ENCODE measurements around the gene HOXA10.

HOXA10 gene

DNA sequence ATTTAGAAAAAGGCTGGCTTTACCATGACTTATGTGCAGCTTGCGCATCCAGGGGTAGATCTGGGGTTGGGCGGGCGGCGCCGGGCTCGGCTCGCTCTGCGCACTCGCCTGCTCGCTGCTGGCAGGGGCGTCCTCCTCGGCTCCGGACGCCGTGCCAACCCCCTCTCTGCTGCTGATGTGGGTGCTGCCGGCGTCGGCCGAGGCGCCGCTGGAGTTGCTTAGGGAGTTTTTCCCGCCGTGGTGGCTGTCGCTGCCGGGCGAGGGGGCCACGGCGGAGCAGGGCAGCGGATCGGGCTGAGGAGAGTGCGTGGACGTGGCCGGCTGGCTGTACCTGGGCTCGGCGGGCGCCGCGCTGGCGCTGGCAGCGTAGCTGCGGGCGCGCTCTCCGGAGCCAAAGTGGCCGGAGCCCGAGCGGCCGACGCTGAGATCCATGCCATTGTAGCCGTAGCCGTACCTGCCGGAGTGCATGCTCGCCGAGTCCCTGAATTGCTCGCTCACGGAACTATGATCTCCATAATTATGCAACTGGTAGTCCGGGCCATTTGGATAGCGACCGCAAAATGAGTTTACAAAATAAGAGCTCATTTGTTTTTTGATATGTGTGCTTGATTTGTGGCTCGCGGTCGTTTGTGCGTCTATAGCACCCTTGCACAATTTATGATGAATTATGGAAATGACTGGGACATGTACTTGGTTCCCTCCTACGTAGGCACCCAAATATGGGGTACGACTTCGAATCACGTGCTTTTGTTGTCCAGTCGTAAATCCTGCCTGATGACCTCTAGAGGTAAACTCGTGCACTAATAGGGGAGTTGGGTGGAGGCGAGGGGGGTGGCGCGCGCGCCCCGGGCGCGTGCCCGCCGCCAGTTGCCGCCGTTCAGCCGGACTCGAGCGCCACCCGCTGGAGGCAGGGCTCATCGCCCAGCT, 30.8 kb downstream of the HOXA10 start, which contains the start of gene HOXA5:
TSS of gene HOXA5 (minus strand) at position 659 of the 927 bp plus-strand sequence. CDS start at position 585, 74 bp downstream.
- DNase-seq = no peak

DNA sequence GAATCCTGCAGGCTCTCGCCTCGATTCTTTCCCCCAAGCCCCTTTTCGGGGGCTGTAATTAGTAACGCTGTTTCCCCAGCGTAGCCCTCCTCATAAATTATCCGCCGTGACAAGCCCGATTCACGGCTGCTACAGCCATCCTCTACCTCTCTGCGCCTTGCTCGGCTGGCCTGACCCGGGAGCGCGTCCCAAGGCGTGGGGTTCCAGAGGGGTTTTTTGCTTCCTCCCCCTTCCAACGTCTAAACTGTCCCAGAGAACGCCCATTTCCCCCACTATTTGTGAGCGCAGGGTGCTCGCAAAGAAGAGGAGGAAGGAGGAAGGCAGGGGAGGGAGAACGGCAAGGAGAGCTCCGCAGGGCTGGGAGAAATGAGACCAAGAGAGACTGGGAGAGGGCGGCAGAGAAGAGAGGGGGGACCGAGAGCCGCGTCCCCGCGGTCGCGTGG, 31.5 kb downstream of the HOXA10 start:
- no peak for DNase-seq

DNA sequence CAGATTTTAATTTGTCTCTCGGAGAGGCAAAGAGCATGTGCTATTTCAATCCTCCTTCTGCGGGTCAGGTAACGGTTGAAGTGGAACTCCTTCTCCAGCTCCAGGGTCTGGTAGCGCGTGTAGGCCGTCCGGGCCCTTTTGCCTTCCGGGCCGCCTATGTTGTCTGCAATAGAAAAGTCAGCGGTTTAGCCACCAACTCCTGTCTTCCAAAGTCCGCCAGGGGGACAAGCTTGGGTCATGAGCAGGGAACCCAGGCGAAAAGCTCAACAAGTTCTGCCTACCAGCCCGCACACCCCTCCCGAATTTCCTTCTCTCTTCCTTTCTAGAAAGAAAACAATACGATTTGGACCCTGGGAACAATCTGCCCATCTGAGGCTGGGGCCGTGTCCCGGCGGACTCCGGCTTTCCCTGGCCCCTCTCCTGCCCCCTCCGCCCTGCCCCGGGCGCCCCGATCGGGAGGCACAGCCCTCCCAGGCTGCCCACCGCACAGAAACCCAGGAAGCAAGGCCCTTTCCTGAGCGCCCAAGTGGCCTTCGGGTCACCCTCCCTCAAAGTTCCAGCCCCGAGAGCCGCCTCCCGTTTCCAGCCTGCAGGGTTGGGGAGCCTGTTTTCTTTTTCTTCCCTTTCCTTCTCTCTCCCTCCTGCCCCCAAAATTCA, 32.1 kb downstream of the HOXA10 start:
- no peak for DNase-seq

DNA sequence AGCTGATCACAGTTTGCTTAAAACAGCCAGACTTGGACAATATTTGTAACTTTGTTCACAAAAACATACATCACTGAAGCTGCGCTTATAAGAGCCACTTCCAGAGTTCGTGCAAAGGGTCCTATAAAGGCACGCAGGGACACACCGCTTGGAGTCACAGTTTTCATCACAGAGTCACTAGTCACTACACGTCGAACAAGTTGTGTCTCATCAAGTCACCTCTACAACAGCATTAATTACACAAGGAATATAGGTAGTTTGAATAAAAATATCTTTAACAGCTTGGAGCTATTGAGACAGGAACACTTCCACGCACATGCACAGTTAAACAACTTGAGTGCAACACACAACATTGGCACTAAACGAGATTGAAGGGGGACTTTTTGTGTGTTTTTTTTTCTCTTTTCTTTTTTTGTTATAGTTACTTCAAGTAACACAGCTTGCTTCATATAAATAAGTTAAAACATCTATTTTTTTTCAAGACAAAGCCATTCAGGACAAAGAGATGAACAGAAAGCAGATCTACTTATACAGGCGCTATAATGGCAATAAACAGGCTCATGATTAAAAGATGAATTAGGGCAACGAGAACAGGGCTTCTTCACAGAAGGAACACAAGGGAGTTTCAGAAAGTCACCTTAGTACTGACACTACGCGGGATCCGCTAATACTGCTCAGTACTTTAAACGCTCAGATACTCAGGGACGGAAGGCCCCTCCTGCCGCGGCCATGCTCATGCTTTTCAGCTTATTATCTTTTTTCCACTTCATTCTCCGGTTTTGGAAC, 32.8 kb downstream of the HOXA10 start:
- no peak for DNase-seq

DNA sequence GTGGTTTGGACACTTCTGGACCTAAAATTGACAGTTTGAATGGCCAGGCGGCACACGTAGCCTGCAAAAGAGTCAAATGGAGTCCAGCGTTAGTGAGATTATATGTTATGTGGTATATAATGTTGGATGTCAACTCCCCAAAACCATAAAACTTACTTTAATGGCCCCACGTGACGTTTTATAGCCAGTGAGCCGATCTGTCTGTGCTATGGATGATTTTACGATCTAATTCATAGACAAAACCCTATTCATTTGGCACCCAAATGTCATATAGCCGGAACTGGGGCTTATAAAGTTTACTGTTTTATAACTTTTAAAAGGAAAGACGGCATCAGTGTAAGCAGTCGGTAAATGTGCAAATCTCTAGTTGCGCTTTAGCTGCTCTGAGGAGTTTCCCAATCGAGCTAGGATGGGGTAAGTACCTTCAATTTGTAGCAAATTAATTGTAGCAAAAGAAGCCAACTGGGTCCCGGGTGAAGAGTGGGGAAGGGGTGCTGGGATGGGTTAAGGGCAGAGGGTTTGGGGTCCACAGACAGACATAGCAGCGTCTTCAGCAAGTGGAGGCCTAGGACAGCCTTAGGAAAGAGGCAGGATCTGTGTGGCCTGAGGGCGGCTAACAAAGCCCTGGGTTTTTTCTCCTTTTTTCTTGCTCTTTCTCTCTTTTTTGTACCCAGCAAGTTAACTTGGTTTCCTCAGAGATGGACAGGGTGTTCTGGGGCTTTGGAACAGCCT, 33.8 kb downstream of the HOXA10 start:
- DNase-seq = no peak

DNA sequence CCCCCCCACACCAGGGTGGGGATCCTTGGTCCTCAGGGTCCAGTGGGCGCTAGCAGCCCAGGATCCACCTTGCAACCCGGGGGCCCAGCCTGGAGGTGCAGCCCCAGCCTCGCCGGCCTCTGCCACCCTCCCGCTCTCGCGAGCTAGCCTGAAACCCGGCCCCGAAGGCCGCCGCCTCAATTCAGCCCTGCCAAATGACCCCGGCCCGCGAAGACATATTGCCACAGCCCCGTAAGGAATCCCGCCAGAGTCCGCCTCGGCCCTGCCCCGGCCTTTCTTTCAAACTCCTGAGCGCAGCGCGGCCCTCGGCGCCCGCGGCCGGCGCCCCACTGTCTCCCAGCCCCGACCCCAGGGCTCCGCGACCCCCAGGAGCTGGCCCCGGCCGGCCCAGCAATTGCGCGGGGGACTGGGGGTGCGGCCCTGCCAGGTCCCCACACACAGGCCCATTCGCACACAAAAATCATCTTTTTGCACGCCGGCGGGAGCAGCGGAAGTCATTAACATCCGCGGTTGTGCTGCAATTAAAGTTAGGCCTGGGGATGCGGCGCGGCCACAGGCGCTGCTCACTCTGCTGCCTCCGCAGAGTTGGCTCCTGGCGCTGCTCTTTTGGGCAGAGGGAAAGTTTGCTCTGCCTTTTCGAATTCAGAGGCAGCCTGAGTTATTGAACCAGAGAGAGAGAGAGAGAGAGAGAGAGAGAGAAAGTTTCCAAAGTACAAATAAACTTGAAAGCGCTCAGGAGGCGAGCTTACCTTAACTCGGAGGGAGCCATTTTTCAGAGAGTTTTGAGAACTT, 34.6 kb downstream of the HOXA10 start:
- DNase-seq = no peak

DNA sequence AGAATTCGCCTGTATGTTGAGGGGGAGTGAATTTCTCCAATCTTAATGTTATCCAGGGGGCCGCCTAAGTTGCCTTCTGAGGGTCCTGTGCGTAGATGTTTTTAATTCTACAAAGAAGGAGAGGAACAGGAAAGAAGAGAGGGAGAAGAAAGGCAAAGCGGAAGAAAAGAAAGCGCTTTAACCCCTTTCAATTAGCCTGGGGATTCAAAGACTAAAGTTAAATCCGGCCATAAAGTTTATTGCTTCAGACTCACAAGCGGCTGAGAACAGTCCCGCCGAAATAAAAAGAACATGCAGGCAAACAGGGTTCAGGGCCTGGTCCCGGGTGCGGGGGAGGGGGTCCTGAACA, 35.2 kb downstream of the HOXA10 start:
- DNase-seq = no peak

DNA sequence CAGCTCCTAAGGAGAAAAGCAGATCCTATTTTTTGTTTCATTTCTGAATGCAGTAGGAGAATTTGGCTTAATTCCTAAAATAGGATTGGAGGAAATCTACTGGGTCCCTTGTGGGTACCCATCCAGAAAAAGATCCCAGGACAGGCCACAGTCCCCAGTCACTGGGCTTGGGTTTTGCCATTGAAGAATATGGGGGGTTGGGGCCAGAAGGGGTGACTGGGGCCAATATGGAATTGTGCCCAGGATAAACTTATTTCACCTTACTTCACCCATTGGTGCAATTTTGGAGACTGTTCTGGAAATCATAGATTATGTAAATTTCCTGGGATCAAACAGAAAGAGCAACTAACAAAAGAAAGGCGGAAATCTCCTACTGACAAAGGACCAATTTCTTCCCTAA, 35.6 kb downstream of the HOXA10 start:
- DNase-seq = no peak

DNA sequence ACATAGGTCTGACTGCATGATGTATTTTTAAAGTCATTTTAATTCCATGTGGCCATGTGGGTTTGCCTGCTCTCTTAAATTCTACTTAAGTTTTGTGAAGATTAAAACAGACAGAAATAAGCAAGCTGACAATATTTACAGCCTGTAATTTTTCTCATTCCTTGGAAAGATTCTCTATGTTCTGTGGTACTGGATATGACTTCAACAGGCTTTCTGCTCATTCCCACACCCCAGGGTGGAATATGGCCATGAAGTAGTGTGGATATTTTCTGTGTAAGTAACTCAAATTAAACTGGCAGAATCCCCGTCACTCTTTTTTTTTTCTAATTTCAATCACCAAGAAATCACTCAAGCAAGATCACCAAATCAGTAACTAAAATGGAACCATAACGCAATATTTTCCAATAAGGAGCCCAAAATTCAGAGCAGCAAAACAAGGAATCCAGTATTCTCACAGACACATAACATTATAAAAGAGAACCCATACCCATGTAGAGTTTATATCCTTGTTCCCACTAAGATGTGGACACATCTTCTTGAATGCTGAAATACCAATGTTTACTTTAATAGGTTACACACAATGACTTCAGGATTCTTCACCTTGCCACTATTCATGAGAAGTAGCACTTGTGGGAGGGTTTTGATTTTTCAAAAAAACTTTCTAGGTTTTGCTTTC, 36.3 kb downstream of the HOXA10 start:
- no peak for DNase-seq

DNA sequence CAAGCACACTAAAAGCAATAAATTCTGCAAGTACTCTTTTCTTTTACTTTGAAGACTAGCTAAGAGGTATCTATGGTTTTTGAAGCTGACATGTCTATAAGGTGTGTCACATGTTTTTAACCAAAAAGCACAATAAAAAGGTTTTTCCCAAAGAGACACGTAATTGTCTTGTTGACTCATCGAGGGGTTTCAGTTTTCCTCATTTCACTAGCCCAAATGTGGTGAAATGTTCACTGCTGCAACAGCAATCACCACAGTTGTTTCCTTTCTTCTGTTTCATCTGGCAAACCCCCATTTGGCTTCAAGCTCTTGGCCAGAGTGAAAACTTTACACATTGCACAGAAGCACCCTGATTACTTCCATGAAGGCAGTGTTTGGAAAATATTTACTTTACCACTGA, 39.7 kb downstream of the HOXA10 start:
- peak in 1 of 5 donors; percentile 61 for DNase-seq

DNA sequence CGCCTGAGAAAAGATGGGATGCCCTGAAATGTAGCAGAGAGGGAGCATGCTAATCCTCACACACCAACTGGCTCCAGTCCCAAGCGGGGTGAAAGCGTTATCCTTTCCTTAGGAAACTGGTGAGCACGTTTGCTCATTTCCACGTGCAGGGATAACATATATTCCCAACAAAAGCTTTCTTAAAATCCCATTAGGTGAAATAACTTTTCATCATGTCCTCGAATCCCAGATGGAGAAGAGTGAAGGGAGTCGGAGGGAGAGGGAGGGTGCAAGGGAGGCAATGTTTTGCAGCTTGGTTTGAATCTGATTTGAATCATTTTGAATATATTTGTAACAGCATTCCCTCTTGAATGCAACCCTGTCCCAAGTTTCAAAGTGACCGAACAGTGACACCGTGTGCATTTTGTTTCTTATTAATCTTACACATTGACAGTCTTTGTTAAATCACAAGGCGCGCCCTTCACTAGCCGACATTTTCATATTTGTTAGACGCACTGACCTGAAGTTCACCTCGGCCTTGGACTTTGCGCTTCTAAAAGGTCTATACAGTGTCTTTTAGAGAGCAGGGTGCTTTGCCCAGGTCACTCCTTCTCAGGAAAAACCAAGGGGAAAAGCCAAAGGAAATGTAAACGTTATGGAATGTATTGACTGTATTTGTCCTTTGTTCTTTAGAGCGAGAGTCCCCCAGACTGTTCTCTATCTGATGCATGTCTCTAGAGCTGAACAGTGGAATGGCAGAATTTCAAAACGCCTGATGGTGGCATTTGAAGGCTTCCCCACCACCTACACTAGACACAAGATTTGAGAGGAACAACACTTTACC, 40.5 kb downstream of the HOXA10 start:
- no peak for DNase-seq

DNA sequence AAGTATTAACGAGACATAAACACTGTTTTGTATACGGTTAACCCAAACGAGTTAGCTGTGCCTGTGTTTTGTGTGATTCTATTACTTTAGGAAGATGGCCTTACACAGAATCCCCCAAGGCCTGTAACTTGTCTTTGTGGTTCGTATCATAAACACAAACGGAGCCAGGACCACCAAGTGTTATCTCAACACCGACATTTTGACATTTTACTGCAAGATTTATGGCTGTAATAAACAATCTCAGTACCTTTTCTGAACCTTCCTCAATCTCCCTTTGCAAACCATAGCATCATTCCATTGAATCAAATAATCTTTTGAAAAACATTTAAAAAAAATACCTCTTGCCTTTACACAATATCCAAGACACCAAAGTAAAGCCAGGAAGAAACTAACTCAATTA, 41.1 kb downstream of the HOXA10 start:
- no peak for DNase-seq

DNA sequence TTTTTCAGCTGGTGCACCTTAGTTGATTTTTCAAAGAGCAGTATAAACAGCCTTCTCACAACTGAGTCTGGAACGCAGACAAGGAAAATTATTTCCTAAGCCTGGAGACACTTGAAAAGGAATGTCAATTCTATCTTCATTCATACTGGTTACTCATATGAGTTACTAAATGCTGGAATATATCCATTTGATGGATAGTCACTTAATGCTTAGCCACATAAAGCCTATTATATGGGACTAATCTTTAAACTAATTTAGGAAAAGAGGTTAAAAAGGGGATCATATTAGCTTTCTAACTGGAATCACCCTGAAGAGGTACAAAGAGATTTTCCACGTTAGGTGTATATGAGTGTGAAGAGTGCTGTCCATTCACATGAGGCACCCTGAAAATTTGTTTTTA, 41.9 kb downstream of the HOXA10 start:
- DNase-seq = no peak

DNA sequence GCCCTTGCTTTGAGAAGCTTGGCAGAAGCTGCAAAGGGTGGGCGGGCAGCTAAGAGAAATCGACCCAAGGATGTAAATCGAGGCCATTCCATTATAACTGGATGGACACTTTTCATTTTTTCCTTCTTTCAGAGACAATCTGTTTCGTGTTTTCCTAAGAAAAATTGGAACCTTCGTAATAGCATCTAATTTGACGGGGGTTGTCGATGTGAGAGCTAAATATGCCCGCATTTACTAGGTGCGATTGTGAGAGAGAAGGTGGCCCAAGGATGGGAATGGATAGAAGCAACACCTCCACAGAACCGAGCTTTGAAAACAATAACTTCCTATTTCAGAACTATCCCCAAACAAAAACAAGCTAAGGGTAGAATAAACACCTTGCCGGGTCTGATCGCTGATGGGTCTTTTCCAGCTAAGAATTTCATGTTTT, 42.7 kb downstream of the HOXA10 start:
- no peak for DNase-seq

DNA sequence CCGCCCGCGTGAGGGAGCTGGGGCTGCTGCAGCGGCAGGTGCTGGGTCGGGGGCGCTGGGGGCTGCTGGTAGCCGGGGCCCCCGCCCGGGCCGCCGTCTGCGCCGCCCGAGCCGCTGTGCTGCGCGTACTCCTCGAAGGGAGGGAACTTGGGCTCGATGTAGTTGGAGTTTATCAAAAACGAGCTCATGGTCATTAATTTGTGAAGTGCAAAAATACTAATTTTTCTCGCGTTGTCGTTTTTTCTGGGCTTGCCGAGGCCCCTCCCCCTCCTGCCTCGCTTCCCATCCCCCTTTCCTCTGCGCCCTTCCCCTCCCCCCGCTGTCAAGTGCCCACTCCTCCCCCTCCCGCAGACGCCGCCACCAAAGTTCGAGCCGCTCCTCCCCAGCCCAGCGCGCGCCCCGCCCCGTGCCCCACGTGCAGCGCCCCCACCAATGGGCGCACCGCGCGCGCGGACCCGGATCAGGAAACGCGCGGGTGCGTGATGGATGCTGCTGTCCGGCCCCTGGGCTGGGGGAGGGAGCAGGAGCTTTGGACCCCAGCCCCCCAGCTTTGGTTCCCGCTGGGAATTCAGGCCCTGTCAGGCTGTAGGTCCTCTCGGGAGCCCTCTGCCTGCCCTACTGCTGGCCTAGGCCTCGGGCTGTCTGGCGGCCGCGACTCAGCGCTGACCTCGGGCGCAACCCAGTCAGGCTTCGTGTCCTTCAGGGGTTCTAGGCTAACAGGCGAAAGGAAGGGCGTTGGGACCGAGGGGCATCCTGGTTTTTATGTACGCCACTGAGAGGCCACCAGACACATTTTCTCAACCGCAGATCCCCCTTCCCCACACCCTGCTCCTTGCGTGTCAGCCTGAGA, 43.4 kb downstream of the HOXA10 start, which contains the start of gene HOXA4:
TSS of gene HOXA4 (minus strand) at position 218 of the 850 bp plus-strand sequence. CDS start at position 194, 24 bp downstream.
- DNase-seq = peak; percentile 53 to 79 (median 66)

DNA sequence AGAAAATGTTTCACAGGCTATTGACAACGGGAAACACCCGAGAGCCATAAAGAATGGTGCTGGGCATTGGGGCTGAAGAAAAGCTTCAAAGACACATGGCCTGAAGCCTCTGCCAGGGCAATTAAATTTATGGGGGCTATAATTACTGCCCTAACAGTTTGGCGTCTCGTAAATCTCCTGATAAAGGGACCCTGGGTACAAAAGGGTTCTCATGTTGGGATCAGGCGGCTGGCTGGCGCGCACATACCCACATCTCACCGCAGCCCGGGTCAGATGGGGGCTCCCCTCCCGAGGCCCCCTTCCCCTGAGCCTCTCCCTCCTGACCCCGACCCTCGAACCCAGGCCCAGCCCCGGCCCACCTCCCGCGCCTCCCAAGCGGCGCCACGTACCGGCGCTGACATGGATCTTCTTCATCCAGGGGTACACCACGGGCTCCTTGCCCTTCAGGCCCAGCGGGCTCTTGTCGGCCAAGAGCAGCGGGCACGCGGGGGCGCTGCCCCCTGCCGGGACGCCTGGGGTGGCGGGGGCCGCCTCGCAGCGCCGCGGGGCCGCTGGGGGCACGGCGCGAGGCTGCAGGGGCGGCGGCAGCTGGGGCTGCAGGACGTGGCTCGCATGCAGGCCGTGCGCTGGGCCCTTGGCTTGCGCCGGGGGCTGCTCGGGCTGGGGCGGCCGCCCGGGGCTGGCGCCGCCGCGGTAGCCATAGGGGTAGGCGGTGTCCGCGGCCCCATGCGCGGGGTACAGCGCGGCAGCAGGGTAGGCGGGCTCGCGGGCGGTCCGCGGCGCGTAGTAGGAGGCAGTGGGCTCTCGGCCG, 44.2 kb downstream of the HOXA10 start:
- DNase-seq = no peak

DNA sequence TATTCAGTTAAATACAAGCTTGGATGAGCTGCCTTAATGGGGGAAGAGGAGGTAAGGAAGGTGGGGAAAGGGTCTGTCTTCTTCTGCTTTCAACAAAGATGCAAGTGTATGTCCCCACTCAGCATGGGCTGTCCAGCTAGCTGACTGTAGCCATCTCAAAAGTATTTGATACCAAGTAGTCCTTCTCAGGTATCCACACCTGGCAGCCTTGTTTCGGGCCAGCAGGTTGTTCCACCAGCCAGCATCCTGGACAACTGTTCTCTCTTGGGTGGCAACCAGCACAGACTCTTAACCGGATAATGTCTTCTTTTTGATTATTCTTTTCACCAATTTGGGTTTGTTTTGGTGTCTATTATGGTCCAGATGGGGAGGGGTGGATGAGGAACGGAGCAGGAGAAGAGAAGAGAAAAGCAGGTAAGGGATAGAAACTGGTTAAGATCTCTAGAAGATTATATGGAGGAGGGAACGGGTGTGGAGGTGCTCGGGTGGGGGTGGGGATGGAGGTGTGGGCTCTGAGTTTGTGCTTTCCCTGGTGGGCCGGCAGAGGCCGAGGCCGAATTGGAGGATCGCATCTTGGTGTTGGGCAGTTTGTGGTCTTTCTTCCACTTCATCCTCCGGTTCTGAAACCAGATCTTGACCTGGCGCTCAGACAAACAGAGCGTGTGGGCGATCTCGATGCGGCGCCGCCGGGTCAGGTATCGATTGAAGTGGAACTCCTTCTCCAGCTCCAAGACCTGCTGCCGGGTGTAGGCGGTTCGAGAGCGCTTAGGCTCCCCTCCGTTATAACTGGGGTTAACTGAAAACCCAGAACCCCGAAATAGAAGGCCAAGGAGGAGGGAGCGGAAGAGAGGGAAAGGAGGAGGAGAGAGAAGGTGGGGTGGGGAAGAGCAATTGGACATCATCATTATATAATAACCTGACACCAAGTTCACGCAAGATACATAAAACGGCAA, 45.1 kb downstream of the HOXA10 start:
- no peak for DNase-seq
